ENCODE data around the gene HPCAL4. TPM values are rescaled to one million over a fixed set of nuclear protein-coding genes. Genes with fewer than 3 reads are reported as not detected.

HPCAL4 gene
- total and polyA plus RNA-seq, 10 of the 15 experiments (the other 5 are each of a cell fraction or from before 2014, with no cell fraction given): 0.05 to 0.18 (median 0.06) TPM; not detected in 5

- H3K9me3 ChIP-seq (replicated peaks; ENCODE audit: control insufficient read depth, insufficient read depth, low read length): no peaks in the 10 kb centered on the region
- H3K27me3 ChIP-seq (replicated peaks in 1 of 2; ENCODE audit: control insufficient read depth in 2 of 2, insufficient read depth in 2 of 2, low read length in 1 of 2): peaks cover 4% of the 10 kb centered on the region in 2 experiments
- intact Hi-C loops (cut with micrococcal nuclease; ENCODE audit: unreplicated experiment) (no loop called here), in situ Hi-C loops (cut with MboI) (no loop called here)
- ChIA-PET SMC1A (ENCODE audit: uncharacterized antibody, unreplicated experiment) (interaction anchor here (1.1 kb wide), 1 partner anchor 8 kb away, joined by 4 read pairs; no protein-coding TSS in a partner anchor), CTCF (interaction anchor here (2.3 kb wide), 1 partner anchor 16 kb away, joined by 8 read pairs; no protein-coding TSS in a partner anchor), RAD21 (ENCODE audit: unreplicated experiment) (no interaction called here), POLR2A (no interaction called here)
- H3K36me3 ChIP-seq (ENCODE audit: control insufficient read depth in 2 of 2, insufficient read depth in 2 of 2, low read length in 1 of 2): no peaks in the 10 kb centered on the region
- no peaks in the 10 kb centered on the region for H4K20me1 ChIP-seq (ENCODE audit: control insufficient read depth, insufficient read depth)
- no peak overlapping the region for H3K4me3 ChIP-seq
- 23% methylated on average over 2 of the region's 2 CpGs for WGBS (ENCODE audit: insufficient coverage, insufficient replicate concordance, low lambda C conversion rate, missing lambda C conversion rate)
- H3K4me1 ChIP-seq (ENCODE audit: control insufficient read depth, insufficient read depth, low read length): peaks cover 4% of the 10 kb centered on the region; the same call in 1 of the 2 replicates
- H3K27ac ChIP-seq (ENCODE audit: control insufficient read depth, insufficient read depth): no peak overlapping the region
- no peak overlapping the region for H2AFZ ChIP-seq (ENCODE audit: control insufficient read depth, low read depth, low read length)
- no peak for ATAC-seq
- DNase-seq (ENCODE audit: low read depth, low spot score): no peak
- FAIRE-seq: no peak
- no peak overlapping the region for H3K9ac ChIP-seq (ENCODE audit: control insufficient read depth, insufficient read depth, low read length)
- BruUV-seq (replicated peaks): no TSS peak
- H3K79me2 ChIP-seq (ENCODE audit: control insufficient read depth, insufficient read depth, low read length): no peaks in the 10 kb centered on the region
- H3K4me2 ChIP-seq (ENCODE audit: control insufficient read depth, insufficient read depth): no peak overlapping the region
- TF ChIP-seq KLF5 (IDR thresholded peaks at IDR 0.05; ENCODE audit: partially characterized antibody): no peak
- TF ChIP-seq RB1 (IDR thresholded peaks at IDR 0.05; ENCODE audit: borderline replicate concordance): no peak
- TF ChIP-seq RAD21 (IDR thresholded peaks at IDR 0.05; ENCODE audit: insufficient read depth, low read depth, low read length): no peak
- no peak for TF ChIP-seq PAX8 (IDR thresholded peaks at IDR 0.05)
- TF ChIP-seq RELB (IDR thresholded peaks at IDR 0.05; ENCODE audit: low read depth): no peak
- no peak for TF ChIP-seq POLR2AphosphoS5 (IDR thresholded peaks at IDR 0.05; ENCODE audit: low read length)
- no peak for TF ChIP-seq ZBTB4 (CRISPR knock-in tag; IDR thresholded peaks at IDR 0.05)
- TF ChIP-seq POU2F2 (IDR thresholded peaks at IDR 0.05; ENCODE audit: borderline replicate concordance, low read depth, low read length): no peak
- no peak for TF ChIP-seq GABPA (IDR thresholded peaks at IDR 0.05; ENCODE audit: low read depth)
- TF ChIP-seq RBBP5 (conservative IDR thresholded peaks at IDR 0.05): no peak
- TF ChIP-seq MTA2 (IDR thresholded peaks at IDR 0.05; ENCODE audit: low read depth): no peak
- no peak for TF ChIP-seq CHD1 (IDR thresholded peaks at IDR 0.05; ENCODE audit: low read depth, low read length)
- no peak for TF ChIP-seq MTA3 (IDR thresholded peaks at IDR 0.05; ENCODE audit: borderline replicate concordance, low read length)
- TF ChIP-seq ESRRA (IDR thresholded peaks at IDR 0.05; ENCODE audit: low read length): no peak
- TF ChIP-seq SRF (IDR thresholded peaks at IDR 0.05; ENCODE audit: low read depth in 2 of 2, low read length in 2 of 2): no peak
- no peak for TF ChIP-seq MYC (IDR thresholded peaks at IDR 0.05; ENCODE audit: insufficient read depth, insufficient read length, insufficient replicate concordance, low read length, severe bottlenecking)
- TF ChIP-seq CTCF (IDR thresholded peaks at IDR 0.05 in 2 of 3, conservative IDR thresholded peaks at IDR 0.05 in 1 of 3; ENCODE audit: control insufficient read depth in 2 of 3, extremely low read depth in 1 of 3, insufficient read depth in 1 of 3, low read depth in 3 of 3, low read length in 3 of 3): no peak
- TF ChIP-seq FOXM1 (IDR thresholded peaks at IDR 0.05; ENCODE audit: low read depth, low read length): no peak
Measured at GRCh38 chr1:39689214-39689613, 2.0 kb downstream of the HPCAL4 start.

Measured in GM12878 (cell line).